Measurements from ENCODE around the gene RHOB.

RHOB gene

GRCh38 chr2:20446917-20447436, at the start of gene RHOB:
Gene RHOB, plus strand, starts transcription at chr2:20447074. Its CDS starts 392 bp downstream, at chr2:20447466.
- CTCF ChIA-PET = interaction anchor here (0.8 to 4.6 kb wide), 9 partner anchors 23 to 196 kb away, joined by 3 to 39 read pairs (median 4); no protein-coding TSS in a partner anchor
- POLR2A ChIA-PET (ENCODE audit: low non-redundant PET) = interaction anchor here (0.5 to 2.5 kb wide), 15 partner anchors 10 to 204 kb away, joined by 3 to 14 read pairs (median 4); no protein-coding TSS in a partner anchor
- TF ChIP-seq CTCF (conservative IDR thresholded peaks at IDR 0.05; ENCODE audit: low read depth) = no peak
- peak within 1 kb of the TSS; percentile 81 for H3K27ac ChIP-seq
- peak; percentile 100 for DNase-seq (ENCODE audit: low spot score)

GRCh38 chr2:20397811-20398447, 48.9 kb upstream of the RHOB start:
- POLR2A ChIA-PET (ENCODE audit: low non-redundant PET) = no interaction called here
- TF ChIP-seq CTCF (conservative IDR thresholded peaks at IDR 0.05; ENCODE audit: low read depth) = no peak
- DNase-seq (ENCODE audit: low spot score) = no peak
- H3K27ac ChIP-seq = no peak overlapping the region
- CTCF ChIA-PET = interaction anchor here (1.2 kb wide), 1 partner anchor 244 kb away, joined by 3 read pairs; no protein-coding TSS in a partner anchor

DNA sequence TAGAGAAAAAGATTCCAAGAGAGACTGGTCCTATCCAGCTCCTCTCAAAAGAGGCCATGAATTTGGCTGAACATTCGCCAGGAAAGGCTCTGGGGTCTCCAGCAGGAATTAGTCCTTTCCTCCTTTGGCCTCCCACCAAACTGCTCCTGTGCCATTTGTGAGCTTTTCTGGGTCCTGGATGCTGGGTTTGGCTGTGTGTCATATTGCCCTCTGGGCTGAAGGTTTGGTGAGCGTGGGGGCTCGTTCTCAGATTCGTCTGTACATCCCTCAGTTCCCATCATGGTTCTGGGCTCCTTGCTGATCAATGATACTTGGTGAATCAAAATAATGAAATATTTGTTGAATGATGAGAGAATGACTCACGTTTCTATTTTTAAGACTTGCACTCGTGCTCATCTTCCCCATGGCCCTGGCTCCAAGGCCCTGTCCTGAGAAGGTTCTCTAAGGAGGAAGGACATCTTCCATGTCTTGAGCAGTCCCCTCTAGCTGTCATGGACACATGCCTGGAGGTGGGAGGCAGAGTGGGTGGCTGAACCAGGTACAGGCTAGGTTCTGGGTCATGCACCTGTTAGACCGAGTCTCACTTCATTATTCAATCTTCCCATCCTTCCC, 47.8 kb upstream of the RHOB start:
- H3K27ac ChIP-seq = no peak overlapping the region
- DNase-seq (ENCODE audit: low spot score) = no peak
- CTCF ChIA-PET = interaction anchor here (0.6 to 1.2 kb wide), 3 partner anchors 24 to 252 kb away, joined by 3 to 5 read pairs (median 3); partner anchors contain the start of gene HS1BP3
- TF ChIP-seq CTCF (conservative IDR thresholded peaks at IDR 0.05; ENCODE audit: low read depth) = no peak
- POLR2A ChIA-PET (ENCODE audit: low non-redundant PET) = no interaction called here

GRCh38 chr2:20400306-20400705, 46.6 kb upstream of the RHOB start:
- TF ChIP-seq CTCF (conservative IDR thresholded peaks at IDR 0.05; ENCODE audit: low read depth) = no peak
- no peak overlapping the region for H3K27ac ChIP-seq
- POLR2A ChIA-PET (ENCODE audit: low non-redundant PET) = no interaction called here
- CTCF ChIA-PET = interaction anchor here (0.9 kb wide), 1 partner anchor 251 kb away, joined by 3 read pairs; the partner anchor contains the start of gene HS1BP3
- no peak for DNase-seq (ENCODE audit: low spot score)

DNA sequence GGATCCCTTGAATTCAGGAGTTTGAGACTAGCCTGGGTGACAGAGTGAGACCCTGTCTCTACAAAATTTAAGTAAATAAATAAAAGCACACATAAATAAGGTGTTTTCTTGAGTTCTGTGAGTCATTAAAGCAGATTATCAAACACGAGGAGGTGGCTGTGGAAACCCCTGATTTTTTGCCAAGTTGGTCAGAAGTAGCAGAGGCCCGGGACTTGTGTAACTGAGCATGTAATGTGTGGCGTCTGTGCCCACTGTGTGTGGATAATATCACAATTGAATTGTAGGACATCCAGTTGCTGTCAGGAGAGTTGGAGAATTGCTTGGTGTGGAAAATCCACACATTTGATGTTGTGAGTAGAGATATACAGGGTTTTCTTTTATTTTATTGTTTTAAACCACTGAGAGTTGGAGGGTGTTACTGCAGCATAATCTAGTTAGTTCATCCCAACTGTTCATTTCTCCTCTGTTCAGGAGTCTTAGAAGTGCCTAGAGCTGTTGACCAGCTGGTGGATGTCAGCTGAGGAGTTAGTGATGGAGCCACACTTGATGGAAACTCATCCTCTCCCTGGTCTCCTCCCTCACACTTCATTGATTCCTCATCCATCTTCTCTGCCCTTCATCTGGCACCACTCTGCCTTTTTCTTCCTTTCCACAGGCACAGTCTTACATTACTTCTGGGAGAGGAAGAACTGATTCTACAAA, 45.9 kb upstream of the RHOB start:
- TF ChIP-seq CTCF (conservative IDR thresholded peaks at IDR 0.05; ENCODE audit: low read depth) = no peak
- POLR2A ChIA-PET (ENCODE audit: low non-redundant PET) = no interaction called here
- no peak for DNase-seq (ENCODE audit: low spot score)
- peak overlapping the region; percentile 72 for H3K27ac ChIP-seq
- CTCF ChIA-PET = interaction anchor here (0.9 kb wide), 1 partner anchor 251 kb away, joined by 3 read pairs; the partner anchor contains the start of gene HS1BP3

- peak; percentile 52 for DNase-seq (ENCODE audit: low spot score)
- CTCF ChIA-PET = no interaction called here
- POLR2A ChIA-PET (ENCODE audit: low non-redundant PET) = no interaction called here
- no peak for TF ChIP-seq CTCF (conservative IDR thresholded peaks at IDR 0.05; ENCODE audit: low read depth)
- peak overlapping the region; percentile 72 for H3K27ac ChIP-seq
Observed at GRCh38 chr2:20401489-20401835, 45.4 kb upstream of the RHOB start.
